Keratinocyte (primary cell): ENCODE results near the gene KCNIP3. TPM values are rescaled to one million over a fixed set of nuclear protein-coding genes. Genes with fewer than 3 reads are reported as not detected.

ENCODE experiments used
- DNase-seq: peaks from one replicate; pipeline ENCODE4 v3.0.0-alpha.2; 2011; ENCODE audit warnings: low read depth, missing footprints, low spot score
- FAIRE-seq: peaks from 2 replicates; lab custom pipeline; 2011; peaks lifted over from hg19 to GRCh38; lab: Jason Lieb, UNC
- H2AFZ ChIP-seq: 2 replicates; pipeline ENCODE4 v1.6.0; 2012; ENCODE audit warnings: low read length, control low read depth, inconsistent platforms; ENCODE audit not compliant: control insufficient read depth
- H3K27ac ChIP-seq: 2 replicates; pipeline ENCODE4 v1.5.1; 2011; ENCODE audit warnings: low read length; ENCODE audit not compliant: control insufficient read depth, insufficient read depth
- H3K27me3 ChIP-seq: 3 replicates; pipeline ENCODE4 v1.6.0; 2011; ENCODE audit warnings: low read length; ENCODE audit not compliant: control insufficient read depth, insufficient read depth; ENCODE audit errors: extremely low read depth
- H3K36me3 ChIP-seq, 2 experiments: 2 replicates in 1 of 2; 3 replicates in 1 of 2; pipeline ENCODE4 v1.5.1; 2011; ENCODE audit warnings: low read length in 2 of 2, mild to moderate bottlenecking in 1 of 2; ENCODE audit not compliant: control insufficient read depth in 2 of 2, insufficient read depth in 2 of 2; ENCODE audit errors: extremely low read depth in 1 of 2
- H3K4me1 ChIP-seq: 3 replicates; pipeline ENCODE4 v1.5.1; 2011; ENCODE audit warnings: low read length; ENCODE audit not compliant: control insufficient read depth, insufficient read depth; ENCODE audit errors: extremely low read depth
- H3K4me2 ChIP-seq: 3 replicates; pipeline ENCODE4 v1.6.0; 2011; ENCODE audit warnings: low read depth, low read length; ENCODE audit not compliant: control insufficient read depth, insufficient read depth; ENCODE audit errors: extremely low read depth
- H3K4me3 ChIP-seq, 3 experiments: fragments of 200-600 bp in 1 of 3; sonication (generic) in 1 of 3; 2 replicates in 2 of 3; 3 replicates in 1 of 3; pipeline ENCODE4 v1.5.1; 2011 to 2016; ENCODE audit warnings: low read length in 3 of 3, mild to moderate bottlenecking in 3 of 3, control low read depth in 2 of 3, inconsistent platforms in 1 of 3, low read depth in 1 of 3, mixed read lengths in 1 of 3, mixed run types in 1 of 3, moderate library complexity in 1 of 3; ENCODE audit not compliant: control insufficient read depth in 2 of 3, insufficient read depth in 2 of 3; ENCODE audit errors: extremely low read depth in 1 of 3
- H3K79me2 ChIP-seq: 2 replicates; pipeline ENCODE4 v1.6.0; 2012; ENCODE audit warnings: low read length; ENCODE audit not compliant: control insufficient read depth, insufficient read depth
- H3K9ac ChIP-seq: 3 replicates; pipeline ENCODE4 v1.6.0; 2011; ENCODE audit warnings: low read length; ENCODE audit not compliant: control insufficient read depth, insufficient read depth; ENCODE audit errors: extremely low read depth
- H3K9me1 ChIP-seq: 3 replicates; pipeline ENCODE4 v1.6.0; 2011; ENCODE audit warnings: low read length; ENCODE audit not compliant: control insufficient read depth, insufficient read depth; ENCODE audit errors: extremely low read depth
- H3K9me3 ChIP-seq: 2 replicates; pipeline ENCODE4 v1.5.1; 2012; ENCODE audit warnings: low read depth, low read length; ENCODE audit not compliant: control insufficient read depth
- H4K20me1 ChIP-seq: 3 replicates; pipeline ENCODE4 v1.6.0; 2011; ENCODE audit warnings: low read length; ENCODE audit not compliant: control insufficient read depth, insufficient read depth; ENCODE audit errors: extremely low read depth
- CTCF ChIP-seq, 3 experiments: IDR thresholded peaks in 1 of 3; conservative IDR thresholded peaks in 1 of 3; optimal IDR thresholded peaks in 1 of 3; 2 replicates in 2 of 3; 3 replicates in 1 of 3; pipeline versions ENCODE3 to v1.5.1; 2011; ENCODE audit warnings: low read length in 3 of 3, mild to moderate bottlenecking in 3 of 3, moderate library complexity in 2 of 3, control low read depth in 1 of 3, inconsistent platforms in 1 of 3; ENCODE audit not compliant: insufficient read depth in 2 of 3; ENCODE audit errors: extremely low read depth in 1 of 3
- EZH2 ChIP-seq: IDR thresholded peaks from one replicate; pipeline ENCODE4 v1.6.1; 2012; ENCODE audit warnings: inconsistent platforms, mild to moderate bottlenecking, low read length, moderate library complexity
- dilution Hi-C: fragments of 300-500 bp; cut with MboI; formaldehyde crosslinking; loops from one replicate; pipeline ENCODE4 v1.7.0; 2020; ENCODE audit warnings: low sequenced_read_pairs; ENCODE audit not compliant: extremely low pct_ligation_motif_present
- polyA minus RNA-seq, 3 experiments: library from RNA; depleted of rRNA, polyadenylated mRNA; stranded (reverse); fragments of >200 nt; gene quantifications; 1 replicate in 1 of 3; 2 replicates in 1 of 3; 3 replicates in 1 of 3; pipeline ENCODE4 v1.2.3, GENCODE V29; 2011
- polyA plus RNA-seq, 5 experiments: library from polyadenylated mRNA; depleted of rRNA in 3 of 5; stranded (reverse) in 3 of 5; stranded (forward) in 1 of 5; unstranded in 1 of 5; fragments of >200 nt; gene quantifications; 1 replicate in 1 of 5; 2 replicates in 3 of 5; 3 replicates in 1 of 5; pipeline versions ENCODE4 v1.2.1 to v1.2.3, GENCODE V29; 2011 to 2012; ENCODE audit warnings: missing spikeins in 2 of 5, low read depth in 1 of 5, low replicate concordance in 1 of 5

Gene KCNIP3
- polyA plus RNA-seq, result 0.66 to 2.1 TPM (median 1.5 TPM) in 3 replicates
- polyA plus RNA-seq (2011; ENCODE audit: low read depth), result not detected
- polyA plus RNA-seq (2011; cell fraction: cytosol; rRNA removed), result 0.89 and 2.3 TPM in 2 replicates
- 3.6 and 6.3 TPM in 2 replicates for polyA plus RNA-seq (2011; cell fraction: nucleus; rRNA removed)
- polyA plus RNA-seq (2012; ENCODE audit: low replicate concordance), result 1.1 and 2.5 TPM in 2 replicates
- polyA minus RNA-seq, result 1.7 to 2.9 TPM (median 1.8 TPM) in 3 replicates
- 3.8 TPM for polyA minus RNA-seq (2011; cell fraction: cytosol; rRNA and poly(A)+ RNA removed)
- polyA minus RNA-seq (2011; cell fraction: nucleus; rRNA and poly(A)+ RNA removed), result 4.2 and 5.3 TPM in 2 replicates

GRCh38 chr2:95296880-95297487 lies at the start of gene KCNIP3:
Gene KCNIP3 (plus strand): TSS chr2:95297347. CDS start chr2:95297439, 92 bp downstream.
- Histone ChIP-seq H3K4me2 (no peak within 1 kb of the TSS), H3K9me3 (no peaks in the 10 kb centered on the region), H3K27ac (no peak within 1 kb of the TSS), H2AFZ (no peak within 1 kb of the TSS), H3K4me3 (no peak within 1 kb of the TSS), H4K20me1 (no peaks in the 10 kb centered on the region), H3K79me2 (no peaks in the 10 kb centered on the region), H3K9ac (no peak within 1 kb of the TSS), H3K9me1 (no peaks in the 10 kb centered on the region), H3K4me1 (peaks cover 15% of the 10 kb centered on the region), H3K36me3 (peaks cover 0 to 2% of the 10 kb centered on the region in 2 experiments), H3K27me3 (peaks cover 63% of the 10 kb centered on the region)
- DNase-seq (no peak), FAIRE-seq (no peak)
- no peak for TF ChIP-seq CTCF (optimal IDR thresholded peaks at IDR 0.05 in 1 of 3, IDR thresholded peaks at IDR 0.05 in 1 of 3, conservative IDR thresholded peaks at IDR 0.05 in 1 of 3; ENCODE audit: extremely low read depth in 1 of 3, insufficient read depth in 2 of 3, low read length in 3 of 3)
- TF ChIP-seq EZH2, result no peak
- dilution Hi-C loops, result no loop called here

GRCh38 chr2:95258271-95258670 lies 38.9 kb upstream of the KCNIP3 start:
- Histone ChIP-seq H3K9me1 (no peaks in the 10 kb centered on the region), H2AFZ (no peak overlapping the region), H3K4me3 (no peak overlapping the region), H3K36me3 (no peaks in the 10 kb centered on the region), H3K4me2 (no peak overlapping the region), H3K9ac (no peak overlapping the region), H3K9me3 (no peaks in the 10 kb centered on the region), H3K79me2 (no peaks in the 10 kb centered on the region), H3K27ac (no peak overlapping the region), H3K27me3 (no peaks in the 10 kb centered on the region), H4K20me1 (no peaks in the 10 kb centered on the region), H3K4me1 (peaks cover 33% of the 10 kb centered on the region)
- FAIRE-seq (peak; percentile 36), DNase-seq (no peak)
- dilution Hi-C loops, result no loop called here
- no peak for TF ChIP-seq EZH2
- no peak for TF ChIP-seq CTCF (optimal IDR thresholded peaks at IDR 0.05 in 1 of 3, IDR thresholded peaks at IDR 0.05 in 1 of 3, conservative IDR thresholded peaks at IDR 0.05 in 1 of 3; ENCODE audit: extremely low read depth in 1 of 3, insufficient read depth in 2 of 3, low read length in 3 of 3)
